ENCODE measurements around the gene CD83.
"Not testable (repeated sequence)": the region's sequence is repeated elsewhere in the genome, so short reads cannot be mapped to it uniquely, and the experiment has no call there.

CD83 gene

GRCh38 chr6:14151300-14151699 lies 33.7 kb downstream of the CD83 start:
- not testable (repeated sequence) for DNase-seq

GRCh38 chr6:14151773-14152172 lies 34.2 kb downstream of the CD83 start:
- no peak for DNase-seq

GRCh38 chr6:14153228-14153627 lies 35.7 kb downstream of the CD83 start:
- no peak for DNase-seq

- no peak for DNase-seq
Measured at GRCh38 chr6:14159090-14159489, 41.5 kb downstream of the CD83 start.

- no peak for DNase-seq
Measured at GRCh38 chr6:14162826-14163225, 45.3 kb downstream of the CD83 start.

GRCh38 chr6:14165091-14165490 lies 47.5 kb downstream of the CD83 start:
- no peak for DNase-seq

GRCh38 chr6:14166839-14167238 lies 49.3 kb downstream of the CD83 start:
- no peak for DNase-seq

GRCh38 chr6:14170128-14170527 lies 52.6 kb downstream of the CD83 start:
- no peak for DNase-seq

GRCh38 chr6:14172562-14172961 lies 55.0 kb downstream of the CD83 start:
- no peak for DNase-seq

- no peak for DNase-seq
Measured at GRCh38 chr6:14174226-14174625, 56.7 kb downstream of the CD83 start.

- no peak for DNase-seq
Measured at GRCh38 chr6:14174996-14175395, 57.4 kb downstream of the CD83 start.

GRCh38 chr6:14176429-14176828 lies 58.9 kb downstream of the CD83 start:
- no peak for DNase-seq

GRCh38 chr6:14177413-14178082 lies 60.0 kb downstream of the CD83 start:
- DNase-seq: no peak

GRCh38 chr6:14178083-14178445 lies 60.5 kb downstream of the CD83 start:
- DNase-seq: no peak

- no peak for DNase-seq
Measured at GRCh38 chr6:14180609-14181008, 63.0 kb downstream of the CD83 start.

- DNase-seq: no peak
Measured at GRCh38 chr6:14182916-14183315, 65.3 kb downstream of the CD83 start.

Data from NCI-H345 (cell line).